ENCODE data around the gene DCTD.

DNA sequence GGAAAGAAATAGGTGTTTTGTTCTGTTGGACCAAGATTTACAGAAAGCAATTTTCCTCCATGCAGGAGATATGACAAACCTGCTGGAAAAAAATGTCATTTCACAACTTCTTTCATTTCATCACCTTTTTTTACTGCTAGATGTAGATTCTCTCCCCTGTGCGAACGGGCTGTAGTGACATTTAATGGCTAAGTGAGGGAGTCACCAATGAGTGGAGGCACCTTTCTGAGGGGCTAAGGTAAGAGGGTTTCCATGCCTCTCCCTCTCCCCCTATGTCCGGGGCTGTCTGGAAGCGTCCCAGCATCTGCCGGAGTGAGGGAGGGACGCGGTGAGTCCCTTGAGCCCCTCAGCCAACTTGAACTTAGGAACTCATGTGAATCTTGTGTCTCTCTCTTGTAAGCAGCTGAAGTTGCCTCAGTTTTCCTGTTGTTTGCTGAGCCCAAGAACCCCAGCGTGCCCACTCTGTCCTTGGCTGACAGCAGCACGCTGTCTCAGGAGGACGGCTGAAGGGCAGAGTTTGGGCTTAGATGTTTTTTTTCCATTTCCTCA lies 42.3 kb downstream of the DCTD start:
- TF ChIP-seq, protein P1, sequence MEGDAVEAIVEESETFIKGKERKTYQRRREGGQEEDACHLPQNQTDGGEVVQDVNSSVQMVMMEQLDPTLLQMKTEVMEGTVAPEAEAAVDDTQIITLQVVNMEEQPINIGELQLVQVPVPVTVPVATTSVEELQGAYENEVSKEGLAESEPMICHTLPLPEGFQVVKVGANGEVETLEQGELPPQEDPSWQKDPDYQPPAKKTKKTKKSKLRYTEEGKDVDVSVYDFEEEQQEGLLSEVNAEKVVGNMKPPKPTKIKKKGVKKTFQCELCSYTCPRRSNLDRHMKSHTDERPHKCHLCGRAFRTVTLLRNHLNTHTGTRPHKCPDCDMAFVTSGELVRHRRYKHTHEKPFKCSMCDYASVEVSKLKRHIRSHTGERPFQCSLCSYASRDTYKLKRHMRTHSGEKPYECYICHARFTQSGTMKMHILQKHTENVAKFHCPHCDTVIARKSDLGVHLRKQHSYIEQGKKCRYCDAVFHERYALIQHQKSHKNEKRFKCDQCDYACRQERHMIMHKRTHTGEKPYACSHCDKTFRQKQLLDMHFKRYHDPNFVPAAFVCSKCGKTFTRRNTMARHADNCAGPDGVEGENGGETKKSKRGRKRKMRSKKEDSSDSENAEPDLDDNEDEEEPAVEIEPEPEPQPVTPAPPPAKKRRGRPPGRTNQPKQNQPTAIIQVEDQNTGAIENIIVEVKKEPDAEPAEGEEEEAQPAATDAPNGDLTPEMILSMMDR (IDR thresholded peaks at IDR 0.05), result no peak
- TF ChIP-seq POLR2A (IDR thresholded peaks at IDR 0.05), result no peak
